ENCODE measurements around the gene TNPO3. TPM values are rescaled to one million over a fixed set of nuclear protein-coding genes. Genes with fewer than 3 reads are reported as not detected.
A peak's percentile ranks its signal among the peaks of the same experiment; 100 is the strongest.

TNPO3 gene
- total and polyA plus RNA-seq, 2 of the 4 experiments (the other 2 are of a cell fraction), result 24.2 to 77.2 TPM

- intact Hi-C loops (cut with micrococcal nuclease), result loop anchor here (5.0 kb wide), 1 partner anchor 102 kb away; no protein-coding TSS in a partner anchor
- no TSS peak for BruUV-seq (replicated peaks)
- Histone ChIP-seq H2AK5ac (ENCODE audit: low read depth, low read length) (no peak overlapping the region), H4K20me1 (ENCODE audit: insufficient read depth, low read length) (no peaks in the 10 kb centered on the region), H2BK5ac (ENCODE audit: low read depth, low read length, poor library complexity, severe bottlenecking) (no peak overlapping the region), H3K9me3 (ENCODE audit: control insufficient read depth, insufficient read depth, low read length) (no peaks in the 10 kb centered on the region), H3K27me3 (ENCODE audit: control insufficient read depth, insufficient read depth, low read length) (no peaks in the 10 kb centered on the region), H3K9me1 (ENCODE audit: insufficient read depth, low read length) (no peaks in the 10 kb centered on the region), H2BK120ac (ENCODE audit: low read depth, low read length) (no peak overlapping the region), H2BK15ac (ENCODE audit: low read depth, low read length) (no peak overlapping the region), H3K23ac (ENCODE audit: low read depth, low read length) (no peak overlapping the region), H3K56ac (ENCODE audit: extremely low read depth, insufficient read depth, low read length) (no peak overlapping the region), H2AFZ (replicated peaks; ENCODE audit: low read length, poor library complexity) (no peak overlapping the region), H3K4me2 (ENCODE audit: low read depth, low read length) (no peak overlapping the region), H3K4me3 (ENCODE audit: insufficient read depth, low read depth, low read length) (no peak overlapping the region), H3K4me1 (ENCODE audit: control insufficient read depth, insufficient read depth, low read length) (no peaks in the 10 kb centered on the region), H2BK20ac (ENCODE audit: low read depth, low read length) (no peak overlapping the region), H4K91ac (ENCODE audit: insufficient read depth, low read depth, low read length) (no peak overlapping the region), H3K79me1 (ENCODE audit: low read depth in 1 of 2, low read length in 2 of 2) (no peaks in the 10 kb centered on the region; a peak in 1 of 4 replicates), H2AK9ac (replicated peaks; ENCODE audit: low read depth, low read length, poor library complexity) (no peak overlapping the region), H4K8ac (ENCODE audit: low read depth in 2 of 2, low read length in 2 of 2) (no peak overlapping the region), H3K27ac (ENCODE audit: insufficient read depth, low read length) (no peak overlapping the region), H4K5ac (ENCODE audit: low read depth, low read length) (no peak overlapping the region), H3K4ac (ENCODE audit: low read depth, low read length) (no peak overlapping the region), H3K36me3 (ENCODE audit: control insufficient read depth, insufficient read depth, low read length) (peaks cover 21% of the 10 kb centered on the region), H3K9ac (ENCODE audit: low read depth, low read length) (no peak overlapping the region), H3K14ac (replicated peaks; ENCODE audit: low read depth, low read length) (no peak overlapping the region), H3K18ac (ENCODE audit: low read depth, low read length) (no peak overlapping the region)
- TF ChIP-seq MXI1 (IDR thresholded peaks at IDR 0.05; ENCODE audit: borderline replicate concordance, low read depth, low read length), result no peak
- no peak for TF ChIP-seq CEBPB (IDR thresholded peaks at IDR 0.05; ENCODE audit: low read depth, low read length)
- TF ChIP-seq, protein P1, sequence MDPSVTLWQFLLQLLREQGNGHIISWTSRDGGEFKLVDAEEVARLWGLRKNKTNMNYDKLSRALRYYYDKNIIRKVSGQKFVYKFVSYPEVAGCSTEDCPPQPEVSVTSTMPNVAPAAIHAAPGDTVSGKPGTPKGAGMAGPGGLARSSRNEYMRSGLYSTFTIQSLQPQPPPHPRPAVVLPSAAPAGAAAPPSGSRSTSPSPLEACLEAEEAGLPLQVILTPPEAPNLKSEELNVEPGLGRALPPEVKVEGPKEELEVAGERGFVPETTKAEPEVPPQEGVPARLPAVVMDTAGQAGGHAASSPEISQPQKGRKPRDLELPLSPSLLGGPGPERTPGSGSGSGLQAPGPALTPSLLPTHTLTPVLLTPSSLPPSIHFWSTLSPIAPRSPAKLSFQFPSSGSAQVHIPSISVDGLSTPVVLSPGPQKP (IDR thresholded peaks at IDR 0.05; ENCODE audit: borderline replicate concordance, low read depth, low read length), result no peak
- no peak for TF ChIP-seq NFE2L2 (IDR thresholded peaks at IDR 0.05; ENCODE audit: low read depth, low read length)
- no peak for TF ChIP-seq MAZ (IDR thresholded peaks at IDR 0.05; ENCODE audit: borderline replicate concordance, low read depth, low read length)
- no peak for TF ChIP-seq CHD1 (IDR thresholded peaks at IDR 0.05; ENCODE audit: low read depth, low read length)
- TF ChIP-seq USF2 (IDR thresholded peaks at IDR 0.05; ENCODE audit: low read depth, low read length), result no peak
- TF ChIP-seq RFX5 (IDR thresholded peaks at IDR 0.05; ENCODE audit: low read depth, low read length), result no peak
- TF ChIP-seq RAD21 (IDR thresholded peaks at IDR 0.05; ENCODE audit: low read length), result no peak
- no peak for TF ChIP-seq FOS (IDR thresholded peaks at IDR 0.05; ENCODE audit: low read depth, low read length)
- no peak for TF ChIP-seq BHLHE40 (IDR thresholded peaks at IDR 0.05; ENCODE audit: low read depth, low read length)
- TF ChIP-seq SMC3 (IDR thresholded peaks at IDR 0.05; ENCODE audit: low read depth, low read length), result no peak
- no peak for TF ChIP-seq CTCF (conservative IDR thresholded peaks at IDR 0.05; ENCODE audit: low read depth, low read length)
- TF ChIP-seq RCOR1 (IDR thresholded peaks at IDR 0.05; ENCODE audit: insufficient replicate concordance, low read length), result no peak
- TF ChIP-seq MAFK (IDR thresholded peaks at IDR 0.05; ENCODE audit: low read depth, low read length), result no peak
- TF ChIP-seq POLR2A (IDR thresholded peaks at IDR 0.05; ENCODE audit: low read depth, low read length), result no peak
- dilution Hi-C loops (cut with HindIII; ENCODE audit: low sequenced_read_pairs, unreplicated experiment), result no loop called here
- ATAC-seq (ENCODE audit: low read depth), result peak; percentile 57; the same call in 1 of the 2 replicates
- in situ Hi-C loops (cut with MboI; ENCODE audit: low sequenced_read_pairs), result no loop called here
- WGBS, 2 experiments (ENCODE audit: extremely low coverage in 2 of 2, insufficient read length in 1 of 2), result no CpG with 5 or more reads among the region's 9 CpGs
- POLR2A ChIA-PET (ENCODE audit: unreplicated experiment), result no interaction called here
- DNase-seq, result peak; percentile 21
- CTCF ChIA-PET, result no interaction called here
These were observed 65.0 kb downstream of the TNPO3 start for GRCh38 chr7:128989961-128990360.
